Activated T-cell treated with anti-CD3 and anti-CD28 coated beads for 4 hours (primary cell): Measurements from ENCODE around the gene KRT72.

Experiments used
- DNase-seq: peaks from one replicate; pipeline ENCODE4 v3.0.0-alpha.2; 2020

The KRT72 gene

DNA sequence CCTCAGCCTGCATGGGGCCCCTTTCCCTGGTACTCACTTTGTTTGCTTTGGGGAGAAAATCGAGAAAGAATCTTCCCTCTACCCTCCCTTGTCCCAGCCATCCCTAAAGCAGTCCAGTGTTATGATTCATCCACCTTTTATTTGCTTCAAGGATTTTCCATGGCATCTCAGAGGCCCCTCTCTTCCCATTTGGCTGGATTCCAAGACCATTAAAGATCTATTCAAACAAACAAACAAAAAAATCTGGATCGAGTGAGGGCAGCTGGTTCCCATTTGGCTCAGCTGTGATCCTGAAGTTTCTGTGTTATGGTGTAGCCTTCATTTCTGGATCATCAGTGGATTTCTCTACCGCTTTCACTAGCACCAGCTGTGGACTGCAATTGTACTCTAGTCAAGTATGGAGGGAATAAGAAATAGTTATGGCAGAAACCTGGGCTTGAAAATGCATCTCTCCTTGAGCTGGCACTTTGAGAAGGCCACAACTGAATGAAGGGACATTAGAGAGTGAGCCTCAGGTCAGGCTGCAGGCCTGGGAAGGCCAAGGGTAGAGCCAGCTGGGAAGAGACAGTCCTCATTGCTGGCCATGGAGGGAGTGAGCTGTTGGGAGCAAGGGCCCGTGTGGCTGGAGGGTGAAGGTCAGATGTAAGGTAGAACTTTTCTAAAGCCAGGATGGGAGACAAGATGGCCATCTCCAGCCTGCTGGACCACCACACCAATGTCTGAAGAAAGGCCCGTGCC, 62.0 kb downstream of the KRT72 start:
- no peak for DNase-seq

DNA sequence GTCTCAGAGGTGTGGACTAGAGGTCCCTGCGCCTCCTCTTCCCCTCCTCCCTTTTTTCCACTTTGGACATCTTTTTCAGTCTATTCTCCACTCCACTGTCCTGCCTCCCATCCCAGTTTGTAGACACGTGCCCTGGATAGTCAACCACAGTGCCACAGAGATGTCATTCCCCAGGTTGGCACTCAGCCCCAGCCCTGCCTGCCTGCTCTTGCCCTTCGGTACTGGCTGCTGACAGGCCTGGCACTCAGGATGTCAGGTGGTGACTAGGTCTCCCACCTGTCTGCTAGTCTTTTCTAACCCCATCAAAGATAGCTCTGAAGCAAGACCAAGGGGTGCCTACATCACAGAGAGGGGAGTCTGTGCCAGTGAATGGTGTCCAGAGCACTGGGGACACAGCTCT, 64.2 kb downstream of the KRT72 start:
- DNase-seq, result no peak
